Left lobe of liver (tissue), 2 donors: ENCODE measurements around the gene SHQ1. TPM values are rescaled to one million over a fixed set of nuclear protein-coding genes. Genes with fewer than 3 reads are reported as not detected.
"Not testable (repeated sequence)": the region's sequence is repeated elsewhere in the genome, so short reads cannot be mapped to it uniquely, and the experiment has no call there.

Source experiments
- ATAC-seq: fragments of 200-7000 bp; cut with Tn5 transposase; one replicate; pipeline ENCODE4 v1.9.1; 2020; ENCODE audit warnings: mild to moderate bottlenecking, moderate library complexity
- DNase-seq: peaks from one replicate; pipeline ENCODE4 v3.0.0-alpha.2; 2020; ENCODE audit warnings: low spot score
- total RNA-seq: library from RNA; stranded (reverse); gene quantifications from one replicate; pipeline ENCODE4 v1.2.1, GENCODE V29; 2021
- donor health status: DM: no; HTN: no; CAD: no; lungs with moderate emphysema.
- donor health status: DM: no; HTN: yes; CAD: no.

SHQ1 gene
- total RNA-seq, 1 donor from 2014 or later, result 8.7 TPM

- ATAC-seq (no peak), DNase-seq (no peak)
These were observed 93.7 kb downstream of the SHQ1 start for GRCh38 chr3:72754582-72754981.

GRCh38 chr3:72753495-72753894 is 94.8 kb downstream of the SHQ1 start:
- ATAC-seq, result peak; percentile 56
- DNase-seq, result no peak

GRCh38 chr3:72750405-72750965 is 97.8 kb downstream of the SHQ1 start:
- no peak for ATAC-seq
- no peak for DNase-seq

GRCh38 chr3:72748659-72749058 is 99.6 kb downstream of the SHQ1 start:
- ATAC-seq, result no peak
- no peak for DNase-seq

- ATAC-seq, result no peak
- no peak for DNase-seq
These were observed 101.5 kb downstream of the SHQ1 start for GRCh38 chr3:72746430-72747411.

GRCh38 chr3:72745146-72745999 is 102.9 kb downstream of the SHQ1 start:
- ATAC-seq (no peak), DNase-seq (no peak)

GRCh38 chr3:72744330-72744729 is 103.9 kb downstream of the SHQ1 start:
- ATAC-seq (no peak), DNase-seq (no peak)

GRCh38 chr3:72739531-72740466 is 108.4 kb downstream of the SHQ1 start:
- ATAC-seq, result no peak

GRCh38 chr3:72738752-72739530 is 109.3 kb downstream of the SHQ1 start:
- DNase-seq (no peak), ATAC-seq (peak; percentile 68)

More at GRCh38 chr3:72739531-72740466, 108.4 kb downstream of the SHQ1 start:
- no peak for DNase-seq

GRCh38 chr3:72735072-72735471 is 113.2 kb downstream of the SHQ1 start:
- not testable (repeated sequence) for DNase-seq, ATAC-seq

GRCh38 chr3:72733676-72734075 is 114.6 kb downstream of the SHQ1 start:
- no peak for DNase-seq
- no peak for ATAC-seq

- not testable (repeated sequence) for DNase-seq, ATAC-seq
These were observed 115.4 kb downstream of the SHQ1 start for GRCh38 chr3:72732666-72733345.

- ATAC-seq (no peak), DNase-seq (no peak)
These were observed 119.2 kb downstream of the SHQ1 start for GRCh38 chr3:72728958-72729467.

- no peak for DNase-seq
These were observed 119.8 kb downstream of the SHQ1 start for GRCh38 chr3:72728329-72728889.

GRCh38 chr3:72727726-72728125 is 120.5 kb downstream of the SHQ1 start:
- ATAC-seq (no peak), DNase-seq (no peak)

More at GRCh38 chr3:72728329-72728889, 119.8 kb downstream of the SHQ1 start:
- no peak for ATAC-seq

GRCh38 chr3:72727172-72727571 is 121.1 kb downstream of the SHQ1 start:
- no peak for ATAC-seq
- no peak for DNase-seq

- ATAC-seq, result no peak
- no peak for DNase-seq
These were observed 123.0 kb downstream of the SHQ1 start for GRCh38 chr3:72725229-72725628.

GRCh38 chr3:72724070-72724469 is 124.2 kb downstream of the SHQ1 start:
- DNase-seq, result no peak
- ATAC-seq, result no peak
